GM12874 (cell line): Measurements from ENCODE around the gene FOXN4.

Experiments used
- TF ChIP-seq, protein P1 (sequence below): IDR thresholded peaks from 2 replicates; pipeline ENCODE4 v1.5.1; 2011; ENCODE audit warnings: low read depth, mild to moderate bottlenecking, control low read depth, low read length, moderate library complexity; ENCODE audit not compliant: insufficient read depth

Gene FOXN4

DNA sequence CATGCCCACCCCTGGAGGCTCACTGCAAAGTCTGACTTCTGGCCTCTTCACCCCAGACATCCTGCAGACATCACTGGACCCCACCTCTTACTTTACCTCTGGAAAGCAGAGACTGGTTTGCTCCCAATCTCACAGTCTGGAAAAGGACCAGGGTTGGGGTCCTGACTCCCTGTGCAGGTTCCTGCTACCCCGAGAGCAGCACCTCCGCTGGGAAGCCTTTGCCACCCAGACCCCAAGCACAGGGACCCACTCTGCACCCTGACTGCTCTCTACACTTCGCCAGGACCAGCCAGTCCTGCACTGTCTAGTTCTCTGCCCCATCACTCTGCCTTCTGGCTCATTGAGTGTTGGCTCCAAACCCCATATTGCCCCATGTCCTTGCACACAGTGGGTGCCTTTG is 16.0 kb downstream of the FOXN4 start:
- TF ChIP-seq, protein P1, sequence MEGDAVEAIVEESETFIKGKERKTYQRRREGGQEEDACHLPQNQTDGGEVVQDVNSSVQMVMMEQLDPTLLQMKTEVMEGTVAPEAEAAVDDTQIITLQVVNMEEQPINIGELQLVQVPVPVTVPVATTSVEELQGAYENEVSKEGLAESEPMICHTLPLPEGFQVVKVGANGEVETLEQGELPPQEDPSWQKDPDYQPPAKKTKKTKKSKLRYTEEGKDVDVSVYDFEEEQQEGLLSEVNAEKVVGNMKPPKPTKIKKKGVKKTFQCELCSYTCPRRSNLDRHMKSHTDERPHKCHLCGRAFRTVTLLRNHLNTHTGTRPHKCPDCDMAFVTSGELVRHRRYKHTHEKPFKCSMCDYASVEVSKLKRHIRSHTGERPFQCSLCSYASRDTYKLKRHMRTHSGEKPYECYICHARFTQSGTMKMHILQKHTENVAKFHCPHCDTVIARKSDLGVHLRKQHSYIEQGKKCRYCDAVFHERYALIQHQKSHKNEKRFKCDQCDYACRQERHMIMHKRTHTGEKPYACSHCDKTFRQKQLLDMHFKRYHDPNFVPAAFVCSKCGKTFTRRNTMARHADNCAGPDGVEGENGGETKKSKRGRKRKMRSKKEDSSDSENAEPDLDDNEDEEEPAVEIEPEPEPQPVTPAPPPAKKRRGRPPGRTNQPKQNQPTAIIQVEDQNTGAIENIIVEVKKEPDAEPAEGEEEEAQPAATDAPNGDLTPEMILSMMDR, result no peak

DNA sequence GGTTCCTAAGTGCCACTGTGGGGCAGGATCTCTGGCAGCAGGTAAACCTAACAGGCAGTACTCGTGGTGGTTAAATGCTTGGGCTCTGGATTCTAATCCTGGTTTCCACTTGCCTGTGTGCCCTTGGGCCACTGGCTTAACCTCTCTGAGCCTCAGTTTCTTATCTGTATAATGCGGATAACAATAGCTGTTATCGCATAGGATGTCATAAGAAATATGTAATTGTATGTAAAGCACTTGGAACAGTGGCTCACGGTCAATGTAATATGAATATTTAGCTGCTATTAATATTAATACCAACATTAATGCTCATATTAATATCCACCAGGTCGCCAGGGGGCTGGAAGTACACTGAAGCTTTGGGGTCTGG is 16.8 kb downstream of the FOXN4 start:
- TF ChIP-seq, protein P1, result no peak

DNA sequence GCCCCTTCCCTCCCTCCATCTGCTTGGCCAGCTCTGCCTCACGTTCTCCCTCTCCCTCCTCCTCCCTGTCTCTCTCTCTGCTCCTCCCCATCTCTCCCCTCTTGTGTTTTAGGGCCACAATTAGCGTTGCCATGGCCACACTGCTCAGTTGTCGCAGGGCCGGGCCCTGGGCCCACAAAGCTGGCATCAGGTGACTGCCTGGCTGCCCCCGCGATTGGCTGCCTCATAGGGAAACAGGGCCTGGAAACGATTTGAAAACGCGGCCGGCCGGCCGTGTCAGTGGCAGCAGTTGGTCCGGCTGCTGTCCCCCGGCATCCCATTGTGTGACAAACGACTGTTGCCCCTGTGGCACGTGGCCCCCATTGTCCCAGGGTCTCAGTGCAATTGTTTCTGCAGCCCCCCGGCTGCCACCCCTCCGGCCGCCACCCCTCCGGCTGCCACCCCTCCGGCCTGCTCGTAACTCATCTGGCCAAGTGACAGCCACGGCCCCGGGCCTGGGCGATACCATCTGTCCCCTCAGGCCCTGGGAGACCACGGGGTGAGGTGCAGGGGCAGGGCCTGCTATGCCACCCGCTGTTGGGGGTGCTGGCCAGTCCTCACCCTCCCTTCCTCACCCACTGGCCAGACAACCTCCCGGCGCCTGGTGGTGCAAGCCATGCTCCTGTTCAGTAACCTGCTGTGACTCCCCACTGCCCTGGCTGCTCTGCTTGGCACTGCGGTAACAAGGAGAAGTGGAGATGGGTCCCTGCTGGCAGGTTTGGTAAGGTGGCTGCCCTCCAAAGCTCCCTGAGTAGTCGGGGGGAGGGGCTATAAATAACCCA is 17.4 kb downstream of the FOXN4 start:
- TF ChIP-seq, protein P1, result no peak

DNA sequence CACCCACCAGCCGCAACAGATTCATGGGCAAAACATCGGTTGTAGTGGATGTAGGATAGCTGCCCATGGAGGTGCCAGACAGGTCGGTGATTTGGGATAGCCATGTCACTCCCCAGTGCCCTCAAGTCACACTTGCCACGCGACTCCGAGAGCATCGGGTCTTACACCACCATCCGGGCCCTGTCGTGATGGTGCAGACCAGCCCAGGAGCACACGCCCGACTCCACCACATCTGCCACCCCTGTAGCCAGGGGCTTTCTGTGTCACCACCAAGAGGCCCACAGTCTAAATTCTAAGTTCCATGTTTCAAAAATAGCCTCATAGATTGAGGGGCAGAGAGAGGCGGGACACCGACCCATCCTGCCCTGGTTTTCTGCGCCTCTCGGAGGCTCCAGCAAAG is 18.0 kb downstream of the FOXN4 start:
- TF ChIP-seq, protein P1, result no peak

DNA sequence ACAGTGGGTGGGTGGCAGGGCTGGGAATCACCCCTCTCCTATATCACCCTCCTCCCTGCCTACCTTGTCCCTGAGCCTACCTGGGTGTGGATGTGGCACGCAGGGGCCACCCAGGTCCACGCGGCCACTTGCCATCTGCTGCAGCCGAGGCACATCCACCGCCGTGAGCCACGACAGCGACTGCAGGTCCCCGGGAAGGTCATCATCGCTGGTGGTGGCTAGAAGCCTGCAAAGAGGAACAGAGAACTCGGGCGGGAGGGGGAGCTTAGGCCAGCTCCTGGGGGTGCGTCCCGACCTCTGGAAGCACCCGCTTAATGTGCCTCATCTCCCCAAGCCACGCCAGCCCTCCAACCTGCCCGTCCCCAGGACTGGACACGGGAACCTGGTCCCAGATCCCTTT is 19.0 kb downstream of the FOXN4 start:
- TF ChIP-seq, protein P1, result no peak

DNA sequence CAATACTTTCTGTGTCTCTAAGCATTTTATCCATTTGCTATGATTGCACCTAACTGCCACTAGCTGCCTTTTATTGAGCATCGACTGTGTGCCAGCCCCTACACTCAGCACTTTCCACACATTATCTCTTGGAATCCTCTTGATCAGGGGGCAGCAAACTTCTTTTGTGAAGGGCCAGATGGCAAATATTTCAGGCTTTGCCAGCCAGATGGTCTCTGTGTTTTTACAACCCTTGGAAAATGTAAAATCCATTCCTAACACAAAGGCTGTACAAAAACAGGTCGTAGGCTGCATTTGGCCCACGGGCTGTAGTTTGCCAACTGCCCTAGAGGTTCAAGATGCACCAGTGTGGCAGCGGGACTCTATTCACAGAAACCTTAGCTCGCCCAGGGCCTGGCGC is 19.5 kb downstream of the FOXN4 start:
- TF ChIP-seq, protein P1, result no peak

DNA sequence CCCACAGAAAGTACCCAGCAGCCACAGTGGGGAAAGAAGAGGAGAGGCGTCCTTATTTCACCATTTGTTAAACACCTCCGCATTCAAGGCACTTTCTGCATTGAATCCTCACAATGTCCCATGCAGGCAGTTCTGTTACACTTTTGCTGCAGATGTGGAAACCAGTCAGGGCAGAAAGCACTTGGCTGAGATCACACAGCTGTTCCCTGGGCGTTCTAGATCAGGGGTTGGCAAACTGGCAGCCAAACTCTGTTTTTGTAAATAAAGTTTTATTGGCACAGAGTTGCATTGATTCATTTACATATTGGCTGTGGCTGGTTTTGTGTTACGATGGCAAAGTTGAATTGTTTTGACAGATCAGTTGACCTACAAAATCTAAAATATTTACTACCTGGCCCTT is 20.1 kb downstream of the FOXN4 start:
- TF ChIP-seq, protein P1, result no peak
